ENCODE results near the gene MACROD2.

GRCh38 chr20:15895126-15895525, 1899.8 kb downstream of the MACROD2 start:
- TF ChIP-seq RAD21 (IDR thresholded peaks at IDR 0.05; ENCODE audit: low read depth): no peak
- TF ChIP-seq POLR2A (IDR thresholded peaks at IDR 0.05; ENCODE audit: borderline replicate concordance, extremely low read depth, insufficient read depth, insufficient read length): no peak
- TF ChIP-seq POLR2AphosphoS5 (IDR thresholded peaks at IDR 0.05; ENCODE audit: low read depth, low read length): no peak
- no peak for TF ChIP-seq SIN3A (IDR thresholded peaks at IDR 0.05; ENCODE audit: low read depth)
- TF ChIP-seq, protein P1, sequence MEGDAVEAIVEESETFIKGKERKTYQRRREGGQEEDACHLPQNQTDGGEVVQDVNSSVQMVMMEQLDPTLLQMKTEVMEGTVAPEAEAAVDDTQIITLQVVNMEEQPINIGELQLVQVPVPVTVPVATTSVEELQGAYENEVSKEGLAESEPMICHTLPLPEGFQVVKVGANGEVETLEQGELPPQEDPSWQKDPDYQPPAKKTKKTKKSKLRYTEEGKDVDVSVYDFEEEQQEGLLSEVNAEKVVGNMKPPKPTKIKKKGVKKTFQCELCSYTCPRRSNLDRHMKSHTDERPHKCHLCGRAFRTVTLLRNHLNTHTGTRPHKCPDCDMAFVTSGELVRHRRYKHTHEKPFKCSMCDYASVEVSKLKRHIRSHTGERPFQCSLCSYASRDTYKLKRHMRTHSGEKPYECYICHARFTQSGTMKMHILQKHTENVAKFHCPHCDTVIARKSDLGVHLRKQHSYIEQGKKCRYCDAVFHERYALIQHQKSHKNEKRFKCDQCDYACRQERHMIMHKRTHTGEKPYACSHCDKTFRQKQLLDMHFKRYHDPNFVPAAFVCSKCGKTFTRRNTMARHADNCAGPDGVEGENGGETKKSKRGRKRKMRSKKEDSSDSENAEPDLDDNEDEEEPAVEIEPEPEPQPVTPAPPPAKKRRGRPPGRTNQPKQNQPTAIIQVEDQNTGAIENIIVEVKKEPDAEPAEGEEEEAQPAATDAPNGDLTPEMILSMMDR (IDR thresholded peaks at IDR 0.05 in 2 of 3, conservative IDR thresholded peaks at IDR 0.05 in 1 of 3; ENCODE audit: borderline replicate concordance in 1 of 3, insufficient read depth in 1 of 3, low read depth in 2 of 3, low read length in 2 of 3): no peak
- no peak for TF ChIP-seq YY1 (IDR thresholded peaks at IDR 0.05; ENCODE audit: extremely low read depth, insufficient replicate concordance, low read depth, low read length)
- TF ChIP-seq CEBPB (IDR thresholded peaks at IDR 0.05; ENCODE audit: low read depth): no peak
- no peak for TF ChIP-seq EZH2 (IDR thresholded peaks at IDR 0.05)
- TF ChIP-seq EZH2phosphoT487 (IDR thresholded peaks at IDR 0.05; ENCODE audit: borderline replicate concordance): no peak
- no peak for TF ChIP-seq TCF7L2 (IDR thresholded peaks at IDR 0.05; ENCODE audit: borderline replicate concordance, extremely low read depth, insufficient read depth, insufficient read length)
- TF ChIP-seq, protein P2, sequence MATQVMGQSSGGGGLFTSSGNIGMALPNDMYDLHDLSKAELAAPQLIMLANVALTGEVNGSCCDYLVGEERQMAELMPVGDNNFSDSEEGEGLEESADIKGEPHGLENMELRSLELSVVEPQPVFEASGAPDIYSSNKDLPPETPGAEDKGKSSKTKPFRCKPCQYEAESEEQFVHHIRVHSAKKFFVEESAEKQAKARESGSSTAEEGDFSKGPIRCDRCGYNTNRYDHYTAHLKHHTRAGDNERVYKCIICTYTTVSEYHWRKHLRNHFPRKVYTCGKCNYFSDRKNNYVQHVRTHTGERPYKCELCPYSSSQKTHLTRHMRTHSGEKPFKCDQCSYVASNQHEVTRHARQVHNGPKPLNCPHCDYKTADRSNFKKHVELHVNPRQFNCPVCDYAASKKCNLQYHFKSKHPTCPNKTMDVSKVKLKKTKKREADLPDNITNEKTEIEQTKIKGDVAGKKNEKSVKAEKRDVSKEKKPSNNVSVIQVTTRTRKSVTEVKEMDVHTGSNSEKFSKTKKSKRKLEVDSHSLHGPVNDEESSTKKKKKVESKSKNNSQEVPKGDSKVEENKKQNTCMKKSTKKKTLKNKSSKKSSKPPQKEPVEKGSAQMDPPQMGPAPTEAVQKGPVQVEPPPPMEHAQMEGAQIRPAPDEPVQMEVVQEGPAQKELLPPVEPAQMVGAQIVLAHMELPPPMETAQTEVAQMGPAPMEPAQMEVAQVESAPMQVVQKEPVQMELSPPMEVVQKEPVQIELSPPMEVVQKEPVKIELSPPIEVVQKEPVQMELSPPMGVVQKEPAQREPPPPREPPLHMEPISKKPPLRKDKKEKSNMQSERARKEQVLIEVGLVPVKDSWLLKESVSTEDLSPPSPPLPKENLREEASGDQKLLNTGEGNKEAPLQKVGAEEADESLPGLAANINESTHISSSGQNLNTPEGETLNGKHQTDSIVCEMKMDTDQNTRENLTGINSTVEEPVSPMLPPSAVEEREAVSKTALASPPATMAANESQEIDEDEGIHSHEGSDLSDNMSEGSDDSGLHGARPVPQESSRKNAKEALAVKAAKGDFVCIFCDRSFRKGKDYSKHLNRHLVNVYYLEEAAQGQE (IDR thresholded peaks at IDR 0.05; ENCODE audit: low read depth): no peak
- TF ChIP-seq SP1 (IDR thresholded peaks at IDR 0.05; ENCODE audit: low read depth): no peak

Measured in HCT116 (cell line).